ENCODE data around the gene DCLRE1B. TPM values are rescaled to one million over a fixed set of nuclear protein-coding genes. Genes with fewer than 3 reads are reported as not detected.
A peak's percentile ranks its signal among the peaks of the same experiment; 100 is the strongest.

The DCLRE1B gene
- total RNA-seq, 4 donors from 2014 or later: 3.5 to 7.2 (median 4.3) TPM

GRCh38 chr1:113901191-113901590 lies 3.9 kb upstream of the DCLRE1B start:
- Histone ChIP-seq H3K4me3 (no peak overlapping the region), H3K36me3 (peaks cover 0 to 60% (median 6%) of the 10 kb centered on the region in 3 donors), H3K9me3 (no peaks in the 10 kb centered on the region), H3K4me1 (peaks cover 0 to 20% (median 15%) of the 10 kb centered on the region in 4 donors), H3K27ac (no peak overlapping the region), H3K27me3 (no peaks in the 10 kb centered on the region)
- WGBS, 2 donors: 64 to 82% methylated on average over 3 of the region's 3 CpGs
- DNase-seq (ENCODE audit: low spot score in 2 of 2): no peak
- TF ChIP-seq POLR2A (IDR thresholded peaks at IDR 0.05) (no peak), CTCF (IDR thresholded peaks at IDR 0.05) (no peak), EP300 (IDR thresholded peaks at IDR 0.05) (no peak)

- Histone ChIP-seq H3K4me3 (peak overlapping the region; percentile 77 to 81 (median 78)), H3K27me3 (no peaks in the 10 kb centered on the region), H3K27ac (peak overlapping the region; percentile 91 to 93 (median 92)), H3K9me3 (no peaks in the 10 kb centered on the region), H3K36me3 (peaks cover 0 to 52% (median 0%) of the 10 kb centered on the region in 3 donors), H3K4me1 (peaks cover 0 to 35% (median 16%) of the 10 kb centered on the region in 4 donors)
- no peak for DNase-seq (ENCODE audit: low spot score in 2 of 2)
- TF ChIP-seq EP300 (IDR thresholded peaks at IDR 0.05): no peak
- no peak for TF ChIP-seq POLR2A (IDR thresholded peaks at IDR 0.05)
- TF ChIP-seq CTCF (IDR thresholded peaks at IDR 0.05): no peak
- 25 to 26% methylated on average over 7 of the region's 7 CpGs for WGBS, 2 donors
Measured at GRCh38 chr1:113903501-113904292, 1.4 kb upstream of the DCLRE1B start.

DNA sequence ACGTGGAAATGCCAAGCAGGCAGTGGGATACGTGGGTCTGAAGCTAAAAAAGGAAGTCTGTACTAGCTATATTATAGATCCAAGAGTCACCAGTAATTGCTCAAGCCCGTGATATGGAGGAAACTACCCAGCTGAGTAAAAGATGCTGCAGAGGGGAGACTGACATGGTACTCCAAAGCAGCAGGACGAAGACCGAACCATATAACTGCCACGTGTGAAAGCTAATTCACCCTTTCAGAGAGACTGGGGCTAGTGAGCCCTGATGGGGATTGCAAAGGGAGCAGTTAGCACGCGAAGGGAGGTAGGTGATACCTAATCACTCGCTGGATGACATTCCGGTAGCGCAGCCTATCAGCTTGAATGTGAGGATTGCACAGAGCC lies 843 bp upstream of the DCLRE1B start:
- Histone ChIP-seq H3K36me3 (peaks cover 0 to 52% (median 0%) of the 10 kb centered on the region in 3 donors), H3K27me3 (no peaks in the 10 kb centered on the region), H3K9me3 (no peaks in the 10 kb centered on the region), H3K27ac (peak overlapping the region; percentile 91 to 93 (median 92)), H3K4me1 (peaks cover 0 to 35% (median 16%) of the 10 kb centered on the region in 4 donors), H3K4me3 (peak overlapping the region; percentile 77 to 81 (median 78))
- 0 to 1% methylated on average over 11 of the region's 11 CpGs for WGBS, 2 donors
- no peak for TF ChIP-seq POLR2A (IDR thresholded peaks at IDR 0.05)
- TF ChIP-seq CTCF (IDR thresholded peaks at IDR 0.05): no peak
- TF ChIP-seq EP300 (IDR thresholded peaks at IDR 0.05): no peak
- DNase-seq (ENCODE audit: low spot score in 2 of 2): peak in 1 of 2 donors; percentile 7

- no peaks in the 10 kb centered on the region for H3K27me3 ChIP-seq
- peaks cover 0 to 35% (median 16%) of the 10 kb centered on the region in 4 donors for H3K4me1 ChIP-seq
- peak overlapping the region; percentile 88 to 93 (median 92) for H3K27ac ChIP-seq
- no peaks in the 10 kb centered on the region for H3K9me3 ChIP-seq
- peak in 1 of 2 donors; percentile 8 for DNase-seq (ENCODE audit: low spot score in 2 of 2)
- peak overlapping the region; percentile 77 to 81 (median 78) for H3K4me3 ChIP-seq
- peaks cover 0 to 51% (median 0%) of the 10 kb centered on the region in 3 donors for H3K36me3 ChIP-seq
- 0 to 2% methylated on average over 15 of the region's 17 CpGs for WGBS, 2 donors
- TF ChIP-seq POLR2A (IDR thresholded peaks at IDR 0.05) (no peak), CTCF (IDR thresholded peaks at IDR 0.05) (no peak), EP300 (IDR thresholded peaks at IDR 0.05) (no peak)
Measured at GRCh38 chr1:113905435-113905861, 322 bp downstream of the DCLRE1B start.

Data from tibial nerve (tissue), 4 donors.